ENCODE data around the gene LACC1.

LACC1 gene

DNA sequence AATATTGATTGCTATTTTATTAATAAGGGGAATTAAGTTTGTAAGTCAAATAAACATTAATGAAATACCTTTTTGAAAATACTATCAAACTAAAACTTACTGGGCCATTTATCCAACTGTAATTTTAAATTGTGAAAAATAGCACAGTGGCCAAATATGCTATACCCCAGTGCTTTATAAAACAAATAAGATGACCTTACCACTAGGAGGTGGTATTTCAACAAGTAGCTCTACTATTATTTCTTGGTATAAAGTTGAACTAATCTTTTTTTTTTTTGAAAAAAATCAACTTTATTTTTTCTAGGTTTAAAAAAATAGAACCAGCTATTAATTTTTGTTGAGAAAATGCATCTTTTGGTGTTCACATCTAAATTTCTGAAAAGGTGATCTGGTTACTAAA, 14.7 kb downstream of the LACC1 start:
- DNase-seq: no peak

DNA sequence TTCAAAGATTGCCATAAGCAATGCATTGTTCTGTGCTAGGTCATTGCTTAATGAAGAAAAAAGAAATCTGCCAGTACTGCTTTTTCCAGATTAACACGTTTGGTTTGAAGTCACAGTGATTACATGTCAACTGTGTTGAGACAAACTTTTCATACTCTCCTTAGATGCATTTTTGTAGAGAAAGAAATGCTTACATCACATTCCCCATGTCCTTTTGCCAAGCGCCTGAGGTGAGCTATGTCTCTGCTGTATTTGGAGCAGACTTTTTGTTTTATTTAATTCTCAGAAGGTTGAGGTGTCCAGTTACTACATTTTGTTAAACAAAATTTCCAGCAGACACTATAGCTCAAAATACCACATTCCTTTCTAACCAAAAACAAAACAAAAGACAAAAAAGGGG, 16.2 kb downstream of the LACC1 start:
- DNase-seq: no peak

DNA sequence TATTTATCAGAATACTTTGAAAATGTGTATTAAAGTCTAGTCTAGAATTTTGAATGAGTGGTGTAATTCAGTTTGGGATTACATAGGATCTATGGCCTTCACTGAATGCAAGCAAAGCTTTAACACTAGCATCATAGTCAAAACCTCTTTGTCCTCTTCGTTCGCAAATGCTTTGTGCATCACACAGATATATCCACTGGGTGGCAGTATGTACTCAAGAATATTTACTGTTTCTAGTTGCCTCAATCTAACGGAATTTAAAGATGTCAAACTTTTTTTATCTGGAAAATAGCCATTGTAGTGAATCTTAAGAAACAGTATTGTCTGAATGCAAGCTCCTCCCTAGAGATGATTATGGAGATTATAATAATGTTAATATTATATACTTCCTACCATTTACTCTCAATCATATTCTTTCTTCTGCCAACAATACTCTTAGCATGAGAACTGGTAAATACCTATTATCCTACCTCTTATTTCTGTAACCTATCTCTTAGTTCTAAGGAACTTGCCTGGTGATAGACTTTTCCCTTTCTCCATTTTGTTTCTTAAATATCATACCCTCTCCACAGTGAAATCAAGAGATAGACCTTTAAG, 25.8 kb downstream of the LACC1 start:
- DNase-seq: no peak

DNA sequence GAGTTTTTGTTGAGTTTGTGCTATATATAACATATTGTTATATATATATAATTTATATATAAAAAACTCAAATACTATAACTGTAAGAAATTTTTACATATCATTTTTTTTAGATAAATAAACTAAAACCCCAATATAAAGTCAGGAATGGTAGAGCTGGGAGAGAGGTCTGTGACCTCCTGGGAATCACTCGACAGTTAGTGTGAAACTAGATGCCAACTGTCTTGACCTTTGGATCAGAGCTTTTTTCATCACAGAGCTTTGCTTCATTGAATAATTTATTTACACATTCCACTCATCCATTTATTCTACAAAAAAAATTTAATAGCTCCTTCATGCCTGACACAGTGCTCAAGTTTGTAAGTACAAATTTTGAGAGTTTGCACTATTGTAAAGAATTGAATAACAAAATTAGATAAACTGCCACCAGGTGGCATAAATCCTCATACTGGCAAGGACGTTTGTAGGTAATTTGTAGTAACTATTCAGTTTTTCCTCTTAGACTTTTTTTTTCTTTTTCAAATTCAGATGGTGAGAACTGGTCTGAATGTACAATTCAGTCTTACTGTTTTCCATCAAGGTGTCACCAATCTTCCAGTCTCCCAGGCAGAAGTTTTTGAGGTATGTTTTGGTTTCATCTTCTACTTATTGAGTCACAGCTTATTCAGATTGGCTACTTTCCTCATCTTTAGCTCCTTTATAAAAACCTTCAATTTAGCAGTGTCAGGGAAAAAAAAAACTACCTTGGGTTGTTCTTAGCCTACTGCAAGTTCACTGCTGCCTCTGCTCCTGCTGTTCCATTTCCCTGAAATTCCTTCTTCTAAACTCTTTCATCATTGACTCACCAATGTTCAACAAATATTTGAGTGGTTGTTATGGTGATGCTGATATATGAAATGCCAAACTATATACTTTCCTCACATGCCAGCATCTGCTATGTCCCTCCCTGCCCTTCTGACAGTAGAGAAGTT, 28.7 kb downstream of the LACC1 start:
- DNase-seq: no peak

DNA sequence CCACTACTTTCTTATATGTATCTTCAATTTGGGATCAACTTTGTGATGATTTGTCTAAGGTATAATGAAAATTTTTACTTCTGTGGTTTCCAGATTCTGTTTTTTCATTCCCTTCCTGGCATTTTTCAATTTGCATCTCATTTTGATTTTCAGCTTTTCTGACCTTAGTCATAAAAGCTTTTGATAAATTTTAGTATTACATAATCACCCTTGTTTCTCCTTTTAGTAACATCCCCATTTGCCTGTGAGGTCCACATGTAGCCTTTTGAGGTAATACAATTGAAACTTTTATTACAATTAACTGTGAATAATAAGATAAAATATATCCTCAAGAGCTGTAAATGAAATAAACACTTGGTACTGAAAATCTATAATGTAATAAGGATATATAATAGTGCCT, 31.2 kb downstream of the LACC1 start:
- DNase-seq: no peak

DNA sequence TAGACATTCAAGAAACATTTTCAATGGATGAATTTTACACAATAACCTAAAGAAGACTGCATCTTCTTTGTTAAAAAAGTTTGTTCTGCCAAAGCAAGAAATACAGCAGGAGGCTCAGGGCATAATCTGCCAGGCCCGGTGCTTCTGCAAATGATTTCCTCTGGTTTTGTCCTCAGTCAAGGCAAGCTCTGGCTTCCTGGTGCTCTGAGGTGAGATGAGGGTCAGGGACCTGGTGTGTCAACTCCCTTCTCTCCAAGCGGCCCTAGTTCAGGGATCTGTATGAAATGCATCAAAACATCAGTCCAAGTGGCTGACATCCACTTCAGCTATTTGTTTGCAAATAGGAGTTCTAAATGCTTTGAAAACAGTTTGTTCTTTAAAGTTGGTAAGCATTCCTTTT, 31.6 kb downstream of the LACC1 start:
- DNase-seq: no peak

DNA sequence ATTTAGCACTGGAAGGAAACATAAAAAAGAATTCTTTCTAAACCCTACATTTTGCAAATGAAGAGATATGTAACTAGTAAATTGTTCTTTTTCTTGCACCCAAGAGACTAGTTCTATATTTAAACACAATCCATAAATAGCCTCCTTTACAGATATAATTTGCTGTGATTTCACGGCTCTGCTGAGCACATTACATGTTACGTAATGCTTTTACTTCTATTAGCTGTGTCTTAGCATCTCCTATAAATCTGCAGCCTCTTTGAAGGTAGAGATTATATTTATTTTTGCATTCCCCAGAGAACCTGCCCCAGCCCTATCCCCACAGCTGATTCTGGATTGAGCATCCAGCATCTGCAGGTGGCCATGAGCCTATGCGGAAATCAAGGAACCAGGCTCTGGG, 32.2 kb downstream of the LACC1 start:
- DNase-seq: no peak

DNA sequence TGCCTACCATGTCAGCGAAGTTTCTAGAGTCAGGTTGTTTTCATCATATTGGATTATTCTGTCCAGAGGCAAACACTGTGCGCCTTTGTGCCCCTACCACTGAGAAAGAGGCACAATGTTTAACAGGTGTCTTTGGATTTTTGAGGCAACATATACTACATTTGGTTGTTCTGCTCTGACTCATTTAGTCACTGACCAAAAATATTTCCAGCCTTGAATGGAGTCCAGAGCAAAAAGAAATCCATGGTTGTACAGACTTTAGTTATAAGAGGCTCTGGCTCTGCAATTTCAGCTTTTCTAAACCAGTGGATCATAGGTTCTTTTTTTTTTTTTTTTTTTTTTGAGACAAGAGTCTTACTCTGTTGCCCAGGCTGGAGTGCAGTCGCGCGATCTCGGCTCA, 35.7 kb downstream of the LACC1 start:
- DNase-seq: no peak

DNA sequence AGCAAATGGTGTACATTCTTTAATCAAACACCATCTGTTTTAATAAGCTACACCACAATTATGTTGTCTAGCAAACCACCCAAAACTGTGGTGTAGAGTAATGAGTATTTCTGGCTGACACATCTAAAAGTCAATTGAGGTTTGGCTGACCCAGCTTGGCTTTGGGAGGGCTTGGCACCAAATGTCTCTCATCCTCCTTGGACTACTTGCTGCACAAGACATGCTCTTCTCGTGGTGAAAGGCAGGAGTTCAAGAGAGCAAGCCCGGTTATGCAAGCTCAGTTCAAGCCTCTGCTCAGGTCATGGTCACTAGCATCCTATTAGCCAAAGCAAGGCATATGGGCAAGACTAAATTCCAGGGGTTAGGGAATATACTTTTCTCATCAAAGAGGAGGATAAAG, 37.1 kb downstream of the LACC1 start:
- no peak for DNase-seq

DNA sequence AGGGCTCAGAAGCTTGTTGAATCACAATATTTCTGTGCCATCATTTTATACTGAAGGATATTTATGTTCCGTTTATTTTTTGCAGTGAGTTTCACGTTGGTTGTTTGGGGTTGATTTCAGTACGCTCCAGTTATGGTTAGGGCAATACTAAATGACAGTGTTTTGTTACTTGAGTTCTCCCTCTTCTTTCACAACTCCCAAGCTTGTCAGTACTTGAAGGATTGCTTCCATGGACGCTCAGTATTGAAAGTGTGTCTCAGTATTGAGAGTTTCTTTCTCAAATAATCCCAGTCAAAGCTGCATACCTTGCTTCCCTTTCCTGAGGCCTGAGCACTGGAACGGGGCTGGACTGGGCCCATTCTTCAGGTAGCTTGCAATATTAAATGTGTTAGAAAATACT, 38.9 kb downstream of the LACC1 start:
- no peak for DNase-seq

DNA sequence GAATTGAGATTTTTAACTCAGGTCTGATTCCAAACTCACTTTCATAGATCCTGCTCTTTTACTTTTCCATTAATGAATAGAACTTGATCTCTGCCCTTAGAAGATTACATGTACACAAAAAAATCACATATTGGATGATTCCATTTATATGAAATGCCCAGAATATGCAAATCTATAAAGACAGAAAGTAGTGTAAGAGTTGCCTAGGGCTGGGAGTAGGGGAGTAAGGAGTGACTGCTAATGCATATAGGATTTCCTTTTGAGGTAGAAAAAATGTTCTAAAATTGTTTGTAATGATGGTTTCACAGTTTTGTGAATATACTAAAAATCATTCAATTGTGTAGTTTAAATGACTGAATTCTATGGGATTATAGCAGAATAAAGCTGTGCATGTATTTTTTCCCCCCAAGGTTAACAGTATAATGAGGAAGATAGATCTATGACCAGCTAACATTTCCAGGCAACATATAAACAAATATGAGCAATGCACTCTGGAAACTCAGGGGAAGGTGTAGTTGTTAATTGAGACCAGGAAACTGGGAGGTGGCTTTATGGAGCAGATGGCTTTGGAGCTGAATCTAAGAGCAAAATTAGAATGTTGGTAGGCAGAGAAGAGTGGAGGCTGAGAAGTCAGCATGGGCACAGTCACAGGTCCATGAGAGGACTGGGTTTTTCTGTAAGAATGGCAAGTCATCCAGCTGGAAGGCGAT, 41.4 kb downstream of the LACC1 start:
- no peak for DNase-seq

DNA sequence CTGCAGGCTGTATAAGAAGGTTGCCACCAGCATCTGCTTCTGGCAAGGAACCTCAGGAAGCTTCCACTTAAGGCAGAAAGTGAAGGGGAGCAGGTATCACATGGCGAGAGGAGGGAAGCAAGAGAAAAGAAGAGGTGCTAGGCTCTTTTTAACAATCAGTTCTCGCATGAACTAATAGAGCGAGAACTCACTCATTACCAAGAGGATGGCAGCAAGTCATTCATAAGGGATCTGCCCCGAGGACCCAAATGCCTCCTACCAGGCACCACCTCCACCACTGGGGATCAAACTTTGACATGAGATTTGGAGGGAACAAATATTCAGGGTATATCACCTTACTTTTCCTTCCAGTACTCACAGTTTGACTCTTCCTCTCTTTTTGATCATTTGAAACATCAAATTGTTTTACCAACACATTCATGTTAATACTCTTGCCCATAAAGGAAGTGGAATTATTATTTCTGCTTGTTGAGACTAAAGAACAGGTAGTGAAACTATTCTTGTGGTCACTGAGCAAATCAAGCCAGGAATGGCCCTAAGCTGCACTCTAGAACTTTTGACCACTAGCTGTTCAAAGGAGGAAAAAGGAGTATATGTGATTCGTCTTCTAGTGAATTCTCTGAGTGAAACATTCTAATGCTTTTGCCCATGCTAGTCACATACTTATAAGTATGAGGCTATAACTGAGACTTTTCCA, 45.0 kb downstream of the LACC1 start:
- no peak for DNase-seq

DNA sequence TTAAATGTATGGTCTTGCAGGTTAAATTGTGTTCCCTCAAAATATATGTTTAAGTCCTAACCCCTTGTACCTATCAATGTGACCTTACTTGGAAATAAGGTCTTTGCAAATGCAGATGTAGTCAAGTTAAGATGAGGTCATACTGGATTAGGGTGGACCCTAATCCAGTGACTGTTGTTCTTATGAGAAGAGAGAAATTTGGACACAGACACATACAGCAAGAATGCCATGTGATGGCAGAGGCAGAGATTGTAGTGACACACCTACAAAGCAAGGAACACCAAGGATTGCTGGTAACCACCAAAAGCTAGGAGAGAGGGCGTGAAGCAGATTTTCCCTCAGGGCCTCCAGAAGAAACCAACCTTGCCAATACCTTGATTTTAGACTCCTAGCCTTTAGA, 50.2 kb downstream of the LACC1 start:
- DNase-seq: no peak

DNA sequence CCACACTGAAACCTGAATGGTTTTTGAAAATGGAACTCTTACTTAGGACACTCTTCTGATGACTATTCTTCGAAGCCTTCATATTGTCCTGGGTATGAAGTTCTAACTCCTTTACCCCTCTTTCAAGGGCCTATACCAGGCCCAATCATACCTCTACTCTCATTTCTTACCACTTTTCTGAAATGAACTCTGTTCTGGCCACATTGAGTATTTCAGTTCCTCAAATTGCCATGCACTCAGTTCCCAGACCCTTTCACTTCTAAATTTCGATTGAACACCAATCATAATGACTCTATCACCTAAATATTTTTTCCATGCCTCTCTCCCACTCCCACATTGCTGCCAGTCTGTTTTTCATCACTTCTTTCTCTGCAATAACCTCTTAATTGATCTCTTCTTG, 53.7 kb downstream of the LACC1 start:
- DNase-seq: no peak

DNA sequence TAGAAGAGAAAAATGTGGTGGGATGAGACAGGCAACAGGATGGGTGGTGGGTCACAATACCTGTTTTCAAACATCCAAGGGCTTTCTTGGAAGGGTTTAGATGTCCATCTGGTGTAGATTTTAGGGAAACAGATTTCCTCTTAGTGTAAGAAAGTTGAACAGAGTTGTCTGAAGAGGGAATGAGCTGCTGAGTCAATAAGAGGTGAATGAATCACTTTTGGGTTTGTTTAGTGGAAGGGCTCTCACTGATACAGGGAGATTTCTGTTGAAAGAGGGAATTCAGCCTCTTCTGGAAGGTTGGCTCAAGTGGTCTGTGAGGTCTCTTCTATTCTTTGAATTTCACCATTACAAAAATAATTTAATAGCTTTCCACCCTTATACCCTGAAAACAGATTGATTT, 54.6 kb downstream of the LACC1 start:
- no peak for DNase-seq

DNA sequence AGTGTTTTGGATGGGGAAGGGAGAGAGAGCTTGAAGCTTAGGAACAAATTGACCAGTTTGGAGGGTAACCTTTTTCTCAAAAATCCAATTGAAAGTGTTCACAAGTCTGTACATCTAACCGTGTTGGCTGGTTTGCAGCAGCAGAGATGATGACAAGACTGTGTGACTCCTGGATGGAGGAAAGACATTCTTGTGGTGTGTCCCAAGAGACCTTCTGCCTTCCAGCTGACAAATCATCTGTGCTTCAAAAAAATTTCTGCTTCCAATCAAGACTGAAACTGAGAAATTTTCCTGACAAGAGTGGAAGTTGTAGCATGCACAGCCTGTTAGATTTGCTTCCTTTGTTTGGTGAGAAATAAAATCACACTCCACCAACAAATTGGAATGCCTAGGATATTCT, 56.2 kb downstream of the LACC1 start:
- no peak for DNase-seq

DNA sequence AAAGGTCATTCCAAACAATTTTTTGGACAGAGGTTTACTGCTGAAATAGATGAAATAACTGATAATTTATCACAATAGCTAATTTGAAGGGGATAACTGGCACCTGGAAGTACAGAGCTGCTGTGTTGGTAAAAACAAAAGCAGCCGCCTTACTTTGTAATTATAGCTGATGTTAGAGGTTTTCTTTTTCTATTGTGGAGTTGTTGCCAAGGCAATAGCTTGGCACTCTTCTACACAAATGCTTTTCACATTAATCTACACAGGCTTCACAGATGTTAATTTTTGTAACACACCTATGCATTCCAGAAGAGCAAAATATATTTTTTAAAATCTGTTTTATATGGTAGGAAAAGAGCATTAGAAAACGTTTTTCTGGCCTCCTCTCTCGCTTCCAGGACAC, 56.9 kb downstream of the LACC1 start:
- no peak for DNase-seq

DNA sequence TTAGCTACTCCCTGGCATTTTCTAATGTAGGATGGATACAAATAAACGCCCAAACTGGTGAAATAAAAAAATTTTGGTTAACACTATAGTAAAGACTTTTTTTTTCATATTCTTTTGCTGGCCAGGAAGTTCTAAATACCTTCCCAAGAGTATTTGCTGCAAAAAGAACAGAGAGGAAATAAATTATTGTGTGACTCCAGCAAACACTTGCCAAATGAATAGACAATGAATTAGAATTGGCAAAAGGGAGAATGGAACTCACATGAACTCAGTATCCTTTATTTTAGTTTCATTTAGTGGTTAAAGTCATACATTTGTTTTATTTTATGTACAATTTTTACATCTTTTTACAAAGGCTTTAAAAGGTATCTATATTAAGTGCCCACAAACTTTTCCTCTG, 58.1 kb downstream of the LACC1 start:
- DNase-seq: no peak

DNA sequence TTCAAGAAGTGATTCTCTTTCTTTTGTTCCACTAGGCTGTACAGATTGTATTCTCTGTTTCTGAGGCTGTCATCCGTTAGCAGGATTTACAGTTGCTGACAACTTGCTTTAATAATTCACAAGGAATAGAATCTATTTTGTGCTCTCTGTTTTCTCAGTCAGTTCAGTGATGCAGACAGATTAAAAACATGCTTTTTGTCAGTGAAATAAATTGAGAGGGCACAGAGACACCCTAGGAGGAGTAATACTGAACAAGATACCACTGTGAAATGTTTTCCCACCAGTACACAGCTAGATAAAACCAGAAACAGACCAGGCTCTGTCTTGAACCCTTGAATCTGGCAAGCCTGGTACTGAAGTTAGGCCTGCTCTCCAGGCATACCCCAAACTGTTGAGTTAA, 58.7 kb downstream of the LACC1 start:
- no peak for DNase-seq

DNA sequence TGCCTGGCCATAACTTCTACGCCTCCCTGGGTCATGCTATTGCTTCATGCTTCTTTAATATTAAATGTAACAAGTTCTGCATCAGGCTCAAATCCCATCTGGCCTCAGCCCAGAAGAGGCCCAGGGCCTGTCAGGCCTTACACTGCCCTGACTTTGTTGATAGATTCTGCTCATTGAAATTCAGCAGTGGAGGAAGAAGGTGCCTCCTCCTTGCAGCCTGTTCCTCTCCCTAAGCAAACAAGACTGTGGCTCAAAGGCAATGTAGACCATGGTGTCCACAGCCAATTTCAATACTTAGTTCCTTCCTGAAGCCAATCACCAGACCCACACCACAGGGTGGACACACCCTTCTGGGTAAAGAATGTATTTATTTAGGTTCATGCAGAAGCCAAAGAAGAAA, 59.4 kb downstream of the LACC1 start:
- DNase-seq: no peak

DNA sequence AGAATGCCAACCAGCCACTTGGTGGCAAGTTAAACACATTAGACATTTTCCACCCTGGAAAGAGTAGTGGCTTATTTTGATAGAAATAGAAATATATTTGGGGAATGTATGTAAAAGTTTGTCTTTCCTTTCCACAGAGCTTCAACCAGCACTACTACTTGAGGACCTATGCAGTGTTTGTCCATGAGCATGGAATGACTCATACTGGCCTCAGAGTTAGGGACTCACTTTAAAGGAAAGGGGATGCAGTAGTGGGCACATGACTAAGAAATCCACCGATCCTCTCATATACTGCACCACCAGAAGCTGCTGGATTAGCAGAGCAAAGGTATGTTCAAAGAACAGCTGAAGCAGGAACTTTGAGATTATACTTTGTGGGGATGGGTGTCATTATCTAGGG, 62.6 kb downstream of the LACC1 start:
- no peak for DNase-seq

All from T-helper 9 cell (primary cell).